ENCODE results near the gene FAM184A.

Gene FAM184A

DNA sequence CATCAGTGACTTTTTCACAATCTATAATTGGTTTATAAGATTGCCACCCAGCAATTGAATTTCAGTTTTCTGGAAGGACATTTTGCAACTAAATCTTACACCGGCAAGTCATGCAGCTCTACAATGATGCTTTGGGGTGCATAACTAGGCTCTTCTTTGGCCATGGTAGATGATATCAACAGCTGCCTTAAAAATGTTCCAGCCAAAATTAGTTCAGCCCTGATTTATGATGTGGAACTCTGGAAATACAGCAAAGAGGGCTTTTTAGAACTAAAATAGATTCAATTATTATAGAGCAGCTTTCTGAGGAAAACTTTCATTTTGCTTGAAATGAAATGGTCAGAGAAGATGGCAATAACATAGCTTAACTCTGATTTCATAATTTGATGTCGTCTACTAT, 125.1 kb downstream of the FAM184A start:
- DNase-seq: no peak

DNA sequence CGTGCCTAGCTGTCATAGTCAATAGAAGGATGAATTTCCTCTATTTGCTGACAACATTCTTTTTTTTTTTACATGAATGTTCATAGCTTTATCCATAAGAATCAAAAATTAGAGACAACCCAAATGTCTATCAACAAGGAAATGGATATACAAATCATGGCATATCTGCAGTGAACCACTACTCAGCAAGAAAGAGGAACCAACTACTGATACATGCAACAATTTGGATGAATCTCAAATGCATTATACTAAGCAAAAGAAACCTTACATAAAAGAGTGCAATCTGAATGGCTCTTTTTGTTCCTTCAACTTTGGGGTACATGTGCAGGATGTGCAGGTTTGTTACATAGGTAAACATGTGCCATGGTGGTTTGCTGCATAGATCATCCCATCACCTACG, 125.8 kb downstream of the FAM184A start:
- DNase-seq: no peak

DNA sequence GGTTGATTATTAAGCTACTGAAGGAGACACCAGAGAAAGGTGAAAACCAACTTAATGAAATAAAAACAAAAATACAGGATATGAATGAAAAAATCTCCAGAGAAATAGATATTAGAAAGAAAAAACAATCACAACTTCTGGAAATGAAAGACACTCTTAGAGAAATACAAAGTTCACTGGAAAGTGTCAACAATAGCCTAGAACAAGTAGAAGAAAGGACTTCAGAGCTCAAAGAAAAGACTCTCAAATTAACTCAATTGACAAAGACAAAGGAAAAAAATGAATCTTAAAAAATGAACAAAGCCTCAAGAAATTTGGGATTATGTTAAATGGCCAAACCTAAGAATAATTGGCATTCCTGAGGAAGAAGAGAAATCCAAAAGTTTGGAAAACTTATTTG, 133.2 kb downstream of the FAM184A start:
- DNase-seq: no peak

DNA sequence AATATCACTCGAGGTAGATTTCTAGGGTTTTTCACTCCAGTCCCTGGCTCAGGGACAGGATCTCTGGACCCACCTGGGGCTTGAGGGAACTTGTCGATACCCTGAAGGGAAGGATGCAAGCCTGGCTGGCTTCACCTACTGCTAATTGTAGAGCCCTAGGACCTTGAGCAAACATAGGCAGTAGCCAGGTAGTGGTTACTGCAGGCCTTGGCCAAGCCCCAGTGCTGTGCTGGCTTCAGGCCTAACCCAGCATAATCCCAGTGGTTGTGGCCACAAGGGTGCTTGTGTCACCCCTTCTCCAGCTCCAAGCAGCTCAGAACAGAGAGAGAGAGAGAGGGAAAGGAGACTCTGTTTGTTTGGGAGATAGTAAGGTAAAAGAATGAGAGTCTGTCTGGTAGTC, 137.7 kb downstream of the FAM184A start:
- no peak for DNase-seq

DNA sequence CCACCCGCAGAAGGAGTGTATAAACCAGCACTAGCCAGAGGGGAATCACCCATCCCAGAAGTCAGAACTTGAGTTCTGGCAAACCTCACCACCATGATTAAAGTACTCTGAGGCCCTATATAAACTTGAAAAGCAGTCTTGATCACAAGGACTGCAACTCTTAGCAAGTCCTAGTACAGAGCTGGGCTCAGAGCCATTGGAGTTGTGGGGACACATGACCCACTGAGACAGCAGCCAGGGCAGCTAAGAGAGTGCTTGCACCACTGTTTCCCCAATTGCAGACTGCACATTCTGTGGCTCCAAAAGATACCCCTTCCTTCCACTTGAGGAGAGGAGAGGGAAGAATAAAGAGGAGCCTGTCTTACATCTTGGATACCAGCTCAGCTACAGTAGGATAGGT, 138.8 kb downstream of the FAM184A start:
- DNase-seq: no peak

DNA sequence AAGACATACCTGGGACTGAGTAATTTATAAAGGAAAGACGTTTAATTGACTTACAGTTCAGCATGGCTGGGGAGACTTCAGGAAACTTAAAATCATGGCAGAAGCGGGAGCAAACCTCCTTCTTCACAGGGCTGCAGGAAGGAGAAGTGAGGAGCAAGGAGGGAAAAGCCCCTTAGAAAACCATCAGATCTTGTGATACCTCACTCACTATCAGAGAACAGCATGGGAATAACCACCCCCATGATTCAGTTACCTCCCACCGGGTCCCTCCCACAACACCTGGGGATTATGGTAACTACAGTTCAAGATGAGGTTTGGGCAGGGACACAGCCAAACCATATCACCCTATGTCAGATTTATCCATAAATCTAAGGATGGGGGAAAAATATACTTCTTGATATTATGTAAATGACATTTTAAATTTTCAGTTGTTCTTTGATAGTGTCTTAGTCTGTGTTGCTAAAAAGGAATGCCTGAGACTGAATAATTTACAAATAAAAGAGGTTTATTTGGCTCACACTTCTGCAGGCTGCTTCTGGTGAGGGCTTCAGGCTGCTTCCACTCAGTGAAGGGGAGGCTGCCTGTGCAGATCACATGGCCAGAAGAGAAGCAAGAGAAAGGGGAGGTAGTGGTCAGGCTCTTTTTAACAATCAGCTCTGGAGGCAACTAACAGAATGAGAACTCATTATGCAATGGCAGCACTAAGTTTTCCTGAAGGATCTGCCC, 142.3 kb downstream of the FAM184A start:
- DNase-seq: peak in 1 of 5 experiments; percentile 1

DNA sequence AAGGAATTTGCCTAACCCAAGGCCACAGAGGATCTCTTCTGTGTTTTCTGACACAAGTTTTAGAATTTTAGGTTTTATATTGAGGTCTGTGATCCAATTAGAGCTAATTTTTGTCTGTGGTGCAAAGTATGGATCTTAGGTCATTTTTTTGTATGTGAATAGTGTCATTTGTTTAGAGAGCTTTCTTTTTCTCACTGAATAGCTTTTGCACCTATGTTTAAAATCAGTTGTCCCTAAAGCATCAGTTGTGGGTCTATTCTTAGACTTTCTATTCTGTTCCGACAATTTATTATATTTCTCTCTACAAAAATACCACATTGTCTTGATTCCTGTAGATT, 143.2 kb downstream of the FAM184A start:
- no peak for DNase-seq

DNA sequence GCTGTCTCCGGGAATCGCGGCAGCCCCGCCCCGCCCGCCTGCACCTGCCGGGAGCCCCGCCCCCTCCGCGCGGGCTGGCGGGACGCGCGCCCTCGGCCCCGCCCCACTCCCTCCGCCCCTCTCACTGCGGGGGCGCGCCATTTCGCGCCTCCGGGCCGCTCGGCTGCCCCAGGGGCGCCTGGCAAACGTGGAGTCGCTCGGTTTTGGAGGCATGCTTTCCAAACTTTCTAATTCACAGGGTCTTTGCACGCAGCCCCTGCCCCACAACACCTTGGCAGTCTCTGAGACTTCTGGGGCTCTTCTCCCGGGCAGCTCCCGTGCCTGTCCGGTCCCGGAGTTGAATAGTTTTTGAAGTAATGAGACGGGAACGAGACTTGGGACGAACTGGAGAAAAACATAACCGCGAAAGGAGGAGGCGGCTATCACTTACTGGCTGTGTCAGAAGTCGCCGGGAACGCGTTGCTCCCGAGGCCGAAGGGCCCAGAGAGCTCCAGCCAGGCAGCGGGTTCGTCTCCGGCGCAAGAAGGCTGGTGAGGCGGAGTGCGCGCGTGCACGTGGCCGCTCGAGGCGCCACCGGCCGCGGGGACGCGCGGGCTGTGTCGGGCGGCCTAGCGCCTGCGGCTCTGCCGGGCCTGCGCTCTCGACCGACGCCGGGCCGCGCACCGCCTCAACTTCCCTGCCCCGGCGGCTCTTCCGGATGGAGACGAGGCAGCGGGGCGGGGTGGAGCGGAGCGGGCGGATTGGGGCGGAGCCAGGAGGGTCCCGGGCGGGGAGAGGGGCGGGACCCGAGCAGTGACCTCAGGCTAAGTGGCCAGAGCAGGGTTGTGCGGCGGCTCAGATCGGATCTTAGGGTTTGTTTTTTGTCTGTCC, 143.8 kb downstream of the FAM184A start, which contains the start of gene MCM9:
Gene MCM9 (minus strand): TSS at position 699 of the 870 bp plus-strand sequence. CDS start 3,436 bp downstream, outside the sequence.
- peak; percentile 76 to 96 (median 83) for DNase-seq

DNA sequence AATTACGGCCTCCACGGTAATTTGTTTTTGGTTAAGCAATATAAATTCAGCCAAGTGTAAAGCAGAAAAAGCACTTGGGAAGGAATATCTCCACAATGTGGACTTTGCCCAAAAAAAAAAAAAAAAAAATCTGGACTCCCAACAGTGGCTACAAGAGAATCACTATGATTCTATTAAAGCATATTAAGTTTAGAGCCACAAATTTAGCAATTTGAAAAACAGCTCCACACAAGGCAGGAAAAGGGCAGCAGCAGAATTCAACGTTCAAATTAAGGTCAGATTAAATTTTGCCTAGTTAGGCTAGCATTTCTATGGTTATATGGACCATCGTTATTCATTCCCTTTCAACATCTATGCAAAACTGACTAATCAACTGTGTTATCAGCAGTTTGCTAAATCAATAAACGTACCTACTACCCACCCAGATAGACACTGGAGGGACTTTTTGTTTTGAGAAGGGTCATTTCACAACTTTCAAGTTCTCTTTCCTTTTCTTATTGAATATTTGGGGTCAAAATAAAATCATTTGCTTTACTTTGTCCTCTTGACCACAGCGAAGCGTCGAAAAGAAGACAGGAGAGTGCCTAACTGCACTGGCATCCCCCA, 144.5 kb downstream of the FAM184A start:
- DNase-seq: no peak

DNA sequence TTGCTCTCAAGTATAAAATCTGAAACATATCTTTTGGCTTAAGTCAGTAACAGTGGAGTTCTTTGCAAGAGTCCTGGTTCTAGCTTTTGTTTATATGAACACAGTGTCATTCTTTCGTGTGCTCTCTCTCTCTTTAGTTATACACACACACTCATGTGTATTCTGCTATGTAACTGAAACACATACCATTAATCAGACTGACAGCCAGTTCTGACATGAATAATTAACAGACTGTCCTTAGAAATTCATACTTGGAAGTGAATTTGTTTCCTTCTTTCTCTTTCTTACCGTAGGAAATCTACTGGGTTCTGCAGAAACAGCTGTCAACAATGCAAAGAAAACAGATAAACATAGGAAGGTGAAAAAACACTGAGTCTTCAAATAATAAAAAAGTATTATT, 146.0 kb downstream of the FAM184A start:
- no peak for DNase-seq

DNA sequence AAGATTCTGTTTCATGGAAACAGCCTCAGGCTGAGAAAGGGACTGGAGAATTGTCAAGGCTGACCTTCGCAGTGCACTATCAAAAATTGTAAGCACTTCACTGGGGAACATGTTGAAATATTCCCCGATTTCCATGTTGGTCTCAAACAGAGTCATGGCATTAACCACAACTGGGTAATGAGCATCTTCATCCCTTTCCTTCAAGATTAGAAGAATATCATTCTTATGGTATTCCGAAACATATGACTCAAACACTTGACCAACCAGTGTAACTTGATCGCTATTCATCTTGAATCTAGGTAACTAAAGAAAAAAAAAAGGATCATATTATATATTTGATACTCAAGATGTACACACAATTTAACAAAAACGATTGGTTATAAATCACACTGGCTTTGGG, 147.0 kb downstream of the FAM184A start:
- no peak for DNase-seq

DNA sequence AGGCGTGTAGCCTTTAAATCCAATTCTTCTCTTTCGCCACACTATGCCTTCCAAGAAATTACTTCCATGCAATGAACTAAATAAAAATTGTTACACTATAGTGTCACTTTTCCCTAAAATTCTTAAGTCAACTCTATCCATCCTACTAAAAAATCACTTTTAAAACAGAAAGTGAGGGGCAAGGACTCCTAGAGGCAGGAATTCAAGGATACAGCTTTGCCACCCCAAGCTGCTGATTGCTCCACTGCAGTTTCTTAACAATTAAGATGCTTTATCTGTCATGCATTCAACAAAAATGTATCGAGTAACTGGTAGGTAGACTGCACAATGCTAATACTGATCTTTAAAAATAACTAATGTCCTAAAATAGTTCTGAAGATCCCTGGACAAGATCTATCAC, 147.8 kb downstream of the FAM184A start:
- DNase-seq: no peak

DNA sequence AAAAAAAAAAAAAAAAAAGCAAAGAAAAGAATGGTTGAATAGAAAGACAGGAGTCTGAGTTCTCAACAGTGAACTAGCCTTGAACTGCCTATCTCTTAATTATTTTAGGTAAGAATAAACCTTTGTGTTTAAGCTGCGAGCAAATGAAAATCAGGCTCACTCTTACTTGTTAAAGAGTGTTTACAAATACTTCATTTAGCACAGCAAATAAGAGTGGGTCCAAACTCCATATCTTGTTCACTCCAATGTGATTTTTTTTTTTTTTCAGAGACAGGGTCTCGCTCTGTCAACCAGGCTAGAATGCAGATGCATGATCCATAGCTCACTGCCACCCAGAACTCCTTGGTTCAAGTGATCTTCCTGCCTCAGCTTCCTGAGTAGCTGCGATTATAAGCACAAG, 155.4 kb downstream of the FAM184A start:
- DNase-seq: no peak

DNA sequence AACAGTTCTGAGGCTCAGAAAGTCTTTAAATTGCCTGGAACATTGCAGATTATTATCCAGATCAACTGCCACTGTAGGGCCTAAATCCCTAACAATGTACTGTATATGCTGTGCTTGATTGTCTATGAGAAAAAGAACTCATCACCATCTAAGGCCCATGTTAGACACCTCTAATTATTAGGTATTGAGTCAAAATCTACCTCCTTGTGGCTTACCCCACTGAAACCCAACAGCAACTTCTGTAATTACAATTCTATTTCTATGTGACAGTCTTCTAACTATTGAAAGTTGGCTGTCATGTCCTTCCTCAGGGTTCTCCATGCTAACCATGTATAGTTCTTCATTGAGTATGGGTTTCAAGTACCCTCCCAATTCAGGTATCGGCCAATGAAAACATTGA, 157.4 kb downstream of the FAM184A start:
- DNase-seq: no peak

DNA sequence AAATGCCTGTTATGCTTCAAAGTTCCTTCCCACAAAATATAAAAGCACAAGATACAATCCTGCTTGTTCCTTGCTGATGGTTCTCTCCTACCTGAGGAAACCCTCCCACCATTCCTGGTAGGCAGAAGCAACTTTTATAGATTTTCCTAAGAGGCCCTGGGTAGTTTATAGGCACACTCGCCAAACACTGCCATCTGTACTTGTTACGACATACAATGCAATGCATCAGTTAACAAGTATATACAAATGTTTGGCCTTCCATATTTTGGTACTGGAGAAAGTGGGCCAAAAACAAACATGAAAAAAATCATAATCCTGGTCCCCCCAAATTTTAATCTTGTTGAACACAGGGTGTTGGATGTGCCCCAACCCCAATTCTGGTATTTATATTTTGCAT, 160.1 kb downstream of the FAM184A start:
- DNase-seq: no peak

DNA sequence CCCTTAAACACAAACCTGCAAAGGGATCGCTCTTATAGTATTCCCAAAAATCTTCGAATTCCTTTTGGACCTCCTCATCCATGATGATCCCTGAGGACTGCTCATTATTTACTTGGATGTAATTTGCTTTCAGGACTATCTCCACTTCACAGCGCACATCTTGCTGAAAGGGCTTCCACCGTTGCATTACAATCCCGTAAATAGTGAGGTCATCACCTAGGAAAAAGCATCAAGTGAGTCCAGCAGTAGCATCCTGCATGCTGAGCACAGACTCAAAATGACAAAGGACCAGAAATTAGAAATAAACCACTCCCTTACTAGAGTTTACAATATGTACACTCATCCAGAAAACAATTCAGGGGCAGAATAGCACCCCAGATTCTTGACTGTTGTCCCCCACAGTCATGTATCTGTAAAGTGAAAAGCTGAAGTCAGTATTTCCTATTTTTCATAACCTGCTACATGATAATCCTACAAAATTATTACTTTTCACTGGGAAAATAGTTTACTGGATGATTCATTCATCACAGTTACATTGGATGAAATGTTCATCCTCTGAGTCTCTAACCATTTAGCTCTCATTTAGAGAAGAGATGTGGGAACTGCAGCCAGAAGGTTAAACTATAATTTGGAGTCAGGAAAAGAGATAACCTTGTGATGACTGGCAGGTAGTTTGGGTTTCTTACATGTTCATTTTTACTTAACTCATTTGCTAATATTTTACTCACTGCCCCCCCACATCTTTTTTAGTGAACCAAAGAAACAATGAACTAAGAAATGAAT, 160.7 kb downstream of the FAM184A start:
- DNase-seq: no peak

DNA sequence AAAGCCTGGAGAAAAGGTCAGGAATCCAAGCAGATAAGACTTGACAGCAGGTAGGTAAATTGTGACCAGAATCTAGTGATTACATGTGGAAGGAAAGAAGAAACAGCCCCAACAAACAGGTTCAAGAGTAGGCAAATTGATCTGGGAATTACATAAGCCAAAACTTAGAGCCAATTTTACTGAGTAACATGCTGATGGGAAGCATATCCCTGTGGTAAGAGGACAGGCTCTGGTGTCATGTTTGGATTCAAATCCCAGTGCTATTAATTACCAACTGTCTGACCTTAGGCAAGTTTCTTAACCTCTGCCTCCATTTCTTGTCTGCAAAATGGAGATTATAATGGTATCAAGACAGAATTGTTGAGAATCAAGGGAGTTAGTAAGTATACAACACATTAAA, 163.9 kb downstream of the FAM184A start:
- DNase-seq: no peak

DNA sequence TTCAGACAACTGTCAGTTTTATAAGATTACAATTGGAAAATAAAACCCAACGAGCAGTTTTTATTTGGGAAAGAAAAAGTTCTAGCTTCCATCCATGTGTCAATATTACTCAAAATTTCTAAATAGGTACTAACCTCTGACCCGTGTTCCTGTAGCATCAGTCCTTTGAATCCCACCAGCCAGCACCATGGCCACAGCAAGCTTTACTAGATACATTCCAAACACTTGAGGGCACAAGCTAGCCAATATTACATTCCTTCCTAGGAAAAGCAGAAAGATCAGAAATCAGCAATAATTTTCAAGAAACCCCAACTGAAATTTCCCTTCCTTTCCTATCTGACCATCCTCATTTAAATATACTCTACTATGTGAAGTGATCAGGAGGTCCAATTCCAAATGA, 165.3 kb downstream of the FAM184A start:
- no peak for DNase-seq

DNA sequence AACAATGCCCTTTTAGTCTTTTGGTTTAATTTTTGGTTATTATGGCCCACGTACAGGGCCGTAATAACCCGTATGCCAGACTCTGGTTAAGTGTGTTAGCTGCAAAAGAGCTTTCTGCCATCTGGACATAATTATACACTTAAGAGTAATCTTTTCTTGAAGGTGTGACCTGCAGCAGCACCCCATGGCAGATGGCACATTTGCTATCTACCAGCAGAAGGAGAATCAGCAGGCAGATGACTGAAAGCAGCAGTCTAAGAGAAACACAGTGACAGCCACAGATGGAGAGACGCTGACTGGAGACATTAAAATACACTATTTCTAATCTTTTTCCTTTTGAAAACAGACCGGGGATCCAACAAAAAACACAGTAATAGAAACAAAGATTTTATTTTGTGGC, 165.8 kb downstream of the FAM184A start:
- DNase-seq: no peak

Measured in T-helper 2 cell (primary cell).